ENCODE results near the gene IPCEF1. TPM values are rescaled to one million over a fixed set of nuclear protein-coding genes. Genes with fewer than 3 reads are reported as not detected.
A peak's percentile ranks its signal among the peaks of the same experiment; 100 is the strongest.
"Not testable (repeated sequence)": the region's sequence is repeated elsewhere in the genome, so short reads cannot be mapped to it uniquely, and the experiment has no call there.

The IPCEF1 gene
- polyA plus RNA-seq, 4 donors = 5.5 to 8.4 (median 7.0) TPM

DNA sequence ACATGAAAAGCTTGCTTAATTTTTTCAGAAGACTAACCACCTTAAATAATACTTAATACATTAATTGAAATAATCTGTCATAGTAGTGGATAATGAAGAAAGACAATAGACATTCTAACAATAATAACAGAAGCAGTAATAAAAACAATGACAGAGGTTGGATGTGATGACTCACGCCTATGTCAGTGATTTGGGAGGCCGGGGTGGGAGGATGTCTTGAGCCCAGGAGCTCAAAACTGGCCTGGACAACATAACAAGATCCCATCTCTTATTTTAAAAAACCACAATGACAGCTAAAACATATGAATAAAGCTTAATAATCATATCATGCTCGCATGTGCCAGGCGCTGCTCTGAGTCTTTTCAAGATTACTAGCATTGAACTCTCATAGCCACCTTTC, 105.5 kb downstream of the IPCEF1 start:
- no peak for DNase-seq (ENCODE audit: low read depth in 4 of 4, low spot score in 2 of 4)

DNA sequence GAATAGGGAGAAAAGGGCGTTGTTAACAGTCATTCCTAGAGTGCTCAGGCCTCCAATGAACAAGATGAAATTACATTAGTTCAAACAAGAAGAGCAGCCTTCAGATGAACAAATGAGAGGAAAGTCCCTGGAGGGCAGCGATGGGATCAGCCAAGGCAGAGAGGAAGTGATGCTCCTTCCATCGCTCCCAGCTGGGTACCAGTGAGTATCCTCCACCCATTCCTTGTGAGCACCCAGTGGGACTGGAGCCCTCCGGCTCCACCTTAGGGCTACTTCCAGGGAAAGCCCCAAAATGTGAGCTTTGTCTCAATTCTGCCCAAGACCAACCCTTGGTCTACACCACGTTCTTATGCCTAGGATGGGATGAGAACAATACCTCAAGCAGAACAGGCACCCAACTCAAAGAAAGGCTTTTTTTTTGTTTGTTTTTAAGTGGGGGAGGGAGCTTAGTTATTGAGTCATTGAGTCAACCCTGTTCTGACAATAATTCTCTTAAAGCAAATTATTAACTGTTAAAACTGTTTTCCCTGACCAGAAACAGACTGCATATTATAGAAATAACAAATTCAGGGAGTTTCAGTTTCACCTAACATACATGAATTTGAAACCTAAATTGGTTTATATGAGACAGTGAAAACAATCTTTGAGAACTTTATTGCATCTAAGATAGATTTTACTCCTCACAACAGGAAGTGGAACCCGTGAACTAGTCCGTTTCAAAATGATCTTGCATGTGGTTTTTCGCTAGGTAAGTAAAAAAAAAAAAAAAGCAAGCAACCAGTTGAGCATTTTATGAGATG, 106.9 kb downstream of the IPCEF1 start:
- DNase-seq (ENCODE audit: low read depth in 4 of 4, low spot score in 2 of 4) = no peak

DNA sequence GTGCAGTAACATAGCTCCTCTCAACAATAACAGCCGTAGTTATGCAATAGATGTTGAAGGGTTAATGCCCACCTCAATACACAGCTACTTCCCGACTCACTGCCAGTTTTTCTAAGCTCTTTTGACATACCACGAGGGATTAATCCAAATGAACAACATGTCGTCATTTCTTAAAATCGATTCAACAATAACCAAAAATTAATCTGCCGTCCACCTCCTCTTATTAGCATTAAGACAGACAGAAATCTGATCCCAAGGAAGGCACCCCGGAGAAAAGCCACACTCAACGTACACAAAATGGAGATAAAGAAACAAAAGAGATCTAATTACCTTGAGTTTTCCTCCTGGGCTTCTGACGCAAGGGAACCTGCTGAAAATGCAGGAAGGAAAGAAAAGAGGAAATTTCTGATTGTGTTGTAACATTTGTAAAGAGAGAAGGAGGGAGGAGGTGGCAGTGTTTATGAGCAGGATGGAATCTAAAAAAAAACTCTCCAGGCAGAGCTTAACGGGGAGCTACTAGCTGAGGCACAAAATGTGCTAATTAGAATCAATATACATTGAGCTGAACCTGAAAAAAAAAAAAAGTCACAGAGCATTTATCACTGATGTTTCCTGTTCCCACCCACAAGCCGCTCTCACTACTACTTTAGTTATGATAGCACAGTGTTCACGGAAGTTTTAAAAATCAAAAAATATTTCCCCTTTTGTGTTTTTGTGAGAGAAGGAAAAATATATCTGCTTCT, 109.3 kb downstream of the IPCEF1 start:
- peak in 1 of 4 donors; percentile 39 for DNase-seq (ENCODE audit: low read depth in 4 of 4, low spot score in 2 of 4)

DNA sequence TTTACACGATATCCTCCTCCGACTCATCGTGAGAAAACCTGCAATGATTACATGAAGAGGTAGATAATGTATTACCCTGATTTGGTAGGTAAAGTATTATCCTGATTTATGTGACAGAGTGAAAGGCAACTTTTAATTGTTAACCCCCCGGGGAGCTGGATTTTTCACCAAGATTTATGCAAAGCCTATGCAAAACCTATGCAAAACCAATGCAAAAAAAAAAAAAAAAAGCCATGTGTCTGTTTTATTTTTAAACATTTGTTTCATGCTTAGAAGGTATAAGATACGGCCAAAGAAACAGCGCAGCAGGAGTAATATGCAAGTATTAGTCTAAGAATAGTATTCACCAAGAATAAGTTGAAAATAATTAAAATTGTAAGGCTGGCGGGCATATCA, 109.9 kb downstream of the IPCEF1 start:
- no peak for DNase-seq (ENCODE audit: low read depth in 4 of 4, low spot score in 2 of 4)

DNA sequence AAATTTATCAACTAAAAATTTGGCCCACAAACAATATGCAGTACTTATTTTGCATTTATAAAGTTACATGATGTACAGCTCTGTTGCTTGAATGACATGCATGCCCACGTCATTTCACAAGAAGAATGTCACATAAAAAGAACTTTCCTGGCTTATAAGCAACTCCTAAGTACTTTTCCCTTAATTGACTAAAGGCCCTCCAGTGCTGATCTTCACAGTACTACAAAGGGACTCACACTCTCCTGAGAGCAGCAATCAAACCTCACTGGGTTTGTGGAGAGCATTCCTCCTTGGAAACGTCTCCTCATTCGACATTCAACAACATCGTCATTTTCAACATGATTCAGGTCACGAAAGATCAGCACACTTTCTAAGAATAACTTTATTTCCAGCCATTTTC, 111.1 kb downstream of the IPCEF1 start:
- no peak for DNase-seq (ENCODE audit: low read depth in 4 of 4, low spot score in 2 of 4)

DNA sequence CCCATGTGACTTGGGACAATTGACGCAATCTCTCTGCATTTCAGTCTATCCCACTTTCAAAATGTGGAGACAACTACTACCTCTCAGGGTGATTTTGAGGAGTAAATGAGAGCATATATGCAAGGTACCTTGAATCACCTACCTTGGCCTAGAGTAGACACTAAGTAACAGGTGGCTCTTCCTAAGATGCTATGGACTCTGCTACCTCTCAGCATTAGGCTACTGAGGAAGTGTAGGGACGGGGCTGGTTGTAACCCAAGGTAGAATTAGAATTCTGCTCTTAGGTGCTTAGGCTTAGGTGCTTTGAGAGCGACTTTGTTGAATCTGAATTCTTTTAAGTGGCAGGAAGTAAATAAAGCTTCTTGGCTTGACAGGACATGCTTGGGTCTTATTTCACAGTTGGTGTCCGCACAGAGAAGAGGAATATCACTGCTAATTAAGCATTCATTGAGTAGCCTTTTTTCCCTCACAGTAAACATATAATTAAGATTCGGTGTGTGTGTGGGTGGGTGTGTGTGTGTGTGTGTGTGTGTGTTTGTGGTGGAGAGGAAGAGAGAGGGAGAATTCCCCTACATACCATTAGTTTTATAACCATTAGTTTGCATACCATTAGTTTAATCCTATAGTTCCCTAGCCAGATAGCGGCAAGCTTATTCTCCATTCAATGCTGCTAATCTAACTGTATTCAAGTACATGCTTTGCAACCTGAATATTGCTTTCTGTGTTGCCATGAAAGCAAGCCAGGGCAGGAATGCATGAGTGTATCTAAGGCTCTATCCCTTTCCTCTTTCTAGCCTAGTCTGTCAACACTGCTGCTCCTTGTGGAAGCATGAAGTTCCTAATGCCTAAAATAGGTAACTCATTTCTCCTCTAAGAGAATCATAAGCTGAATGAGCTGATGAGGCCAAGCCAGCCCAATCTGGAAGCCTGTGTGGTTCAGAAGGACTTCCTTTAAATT, 112.5 kb downstream of the IPCEF1 start:
- DNase-seq (ENCODE audit: low read depth in 4 of 4, low spot score in 2 of 4) = no peak

DNA sequence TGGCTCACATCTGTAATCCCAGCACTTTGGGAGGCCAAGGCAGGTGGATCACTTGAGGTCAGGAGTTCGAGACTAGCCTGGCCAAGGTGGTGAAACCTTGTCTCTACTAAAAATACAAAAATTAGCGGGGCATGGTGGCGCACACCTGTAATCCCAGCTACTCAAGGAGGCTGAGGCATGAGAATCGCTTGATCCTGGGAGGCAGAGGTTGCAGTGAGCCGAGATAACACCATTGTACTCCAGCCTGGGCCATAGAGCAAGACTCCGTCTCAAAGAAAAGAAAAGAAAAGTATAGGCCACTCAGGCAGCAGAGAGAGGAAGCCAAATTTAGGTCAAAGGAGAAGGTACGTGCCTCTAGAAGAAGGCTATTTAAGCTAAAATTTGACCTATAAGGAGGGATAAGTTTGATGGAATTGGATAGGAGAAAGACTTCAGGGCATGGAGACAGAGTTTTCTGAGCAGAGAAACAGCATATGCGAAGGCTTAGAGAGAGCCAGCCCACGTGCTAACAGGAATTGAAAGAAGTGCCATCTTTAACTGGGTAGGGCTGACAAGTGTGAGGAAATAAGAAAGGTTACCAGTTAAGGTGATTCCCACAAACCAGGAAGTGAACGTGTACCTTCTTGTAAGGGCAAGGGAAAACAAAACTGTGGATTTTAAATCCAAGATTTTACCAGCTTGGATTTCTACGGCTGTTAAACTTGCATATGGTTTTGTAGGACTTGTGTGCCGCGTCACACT, 113.8 kb downstream of the IPCEF1 start:
- DNase-seq (ENCODE audit: low read depth in 4 of 4, low spot score in 2 of 4) = no peak

DNA sequence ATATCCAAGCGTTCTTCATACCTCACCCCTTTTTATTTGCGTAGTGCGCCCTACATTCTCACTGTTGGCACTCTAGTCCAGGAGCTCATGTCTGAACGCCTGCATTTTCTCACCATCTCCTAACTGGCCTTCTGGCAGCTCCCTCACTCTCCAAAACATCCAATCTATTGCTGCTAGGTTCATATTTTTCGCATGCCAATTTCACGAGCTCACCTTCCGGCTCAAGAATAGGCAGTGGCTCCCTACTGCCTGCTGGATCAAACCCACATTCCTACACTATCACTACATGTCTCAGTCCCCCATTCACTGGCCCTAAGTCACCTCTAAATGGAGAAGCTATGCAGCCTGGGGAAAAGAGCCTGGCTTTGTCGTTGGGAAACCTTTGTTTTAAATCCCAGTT, 115.0 kb downstream of the IPCEF1 start:
- DNase-seq (ENCODE audit: low read depth in 4 of 4, low spot score in 2 of 4) = no peak

DNA sequence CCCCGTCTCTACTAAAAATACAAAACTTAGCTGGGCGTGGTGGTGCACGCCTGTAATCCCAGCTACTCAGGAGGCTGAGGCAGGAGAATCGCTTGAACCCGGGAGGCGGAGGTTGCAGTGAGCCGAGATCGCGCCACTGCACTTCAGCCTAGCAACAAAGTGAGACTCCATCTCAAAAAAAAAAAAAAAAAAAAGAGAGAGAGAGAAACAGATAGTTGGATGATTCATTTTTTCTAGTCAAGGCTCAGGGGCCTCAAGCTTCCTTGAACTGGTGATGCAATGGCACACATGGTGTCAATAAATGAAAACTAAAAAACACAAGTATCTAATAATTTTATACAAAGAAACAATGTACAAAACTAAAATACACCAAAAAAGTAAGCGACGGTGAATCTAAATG, 115.5 kb downstream of the IPCEF1 start:
- not testable (repeated sequence) for DNase-seq (ENCODE audit: low read depth in 4 of 4, low spot score in 2 of 4)

DNA sequence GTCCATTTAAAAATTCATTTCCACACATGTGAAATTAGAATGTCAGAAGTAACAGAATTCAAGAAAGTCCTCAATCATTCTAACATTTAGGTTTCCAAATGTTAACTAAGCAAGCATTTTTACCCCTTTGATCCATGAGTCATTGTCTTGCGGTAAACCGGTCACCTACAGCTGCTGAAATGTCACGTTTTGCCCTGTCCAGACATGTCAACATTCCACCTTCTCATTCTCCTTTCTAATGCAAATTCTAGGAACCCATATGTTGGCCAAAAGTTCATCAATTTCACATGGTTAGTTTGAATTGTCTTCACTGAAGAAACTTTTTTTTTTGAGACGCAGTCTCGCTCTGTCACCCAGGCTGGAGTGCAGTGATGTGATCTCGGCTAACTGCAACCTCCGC, 117.2 kb downstream of the IPCEF1 start:
- DNase-seq (ENCODE audit: low read depth in 4 of 4, low spot score in 2 of 4) = no peak

DNA sequence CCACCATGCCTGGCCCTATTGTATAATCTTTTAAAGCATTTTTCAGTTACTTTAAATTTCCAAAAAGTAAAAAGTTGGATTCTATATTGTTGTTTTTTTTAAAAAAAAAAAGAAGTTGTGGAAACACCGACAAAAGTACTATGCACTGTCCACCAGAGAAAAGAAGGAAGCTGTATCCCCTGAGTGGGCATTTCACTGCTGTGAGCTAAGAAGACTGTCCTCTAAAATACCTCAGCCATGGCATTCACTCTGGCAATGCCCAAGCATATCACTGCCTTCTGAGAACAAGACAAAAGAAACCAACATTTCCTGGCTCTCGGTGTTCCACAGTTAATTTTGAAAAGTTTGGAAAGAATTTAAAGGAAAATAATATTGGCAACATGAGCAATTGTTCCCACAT, 117.8 kb downstream of the IPCEF1 start:
- DNase-seq (ENCODE audit: low read depth in 4 of 4, low spot score in 2 of 4) = no peak

DNA sequence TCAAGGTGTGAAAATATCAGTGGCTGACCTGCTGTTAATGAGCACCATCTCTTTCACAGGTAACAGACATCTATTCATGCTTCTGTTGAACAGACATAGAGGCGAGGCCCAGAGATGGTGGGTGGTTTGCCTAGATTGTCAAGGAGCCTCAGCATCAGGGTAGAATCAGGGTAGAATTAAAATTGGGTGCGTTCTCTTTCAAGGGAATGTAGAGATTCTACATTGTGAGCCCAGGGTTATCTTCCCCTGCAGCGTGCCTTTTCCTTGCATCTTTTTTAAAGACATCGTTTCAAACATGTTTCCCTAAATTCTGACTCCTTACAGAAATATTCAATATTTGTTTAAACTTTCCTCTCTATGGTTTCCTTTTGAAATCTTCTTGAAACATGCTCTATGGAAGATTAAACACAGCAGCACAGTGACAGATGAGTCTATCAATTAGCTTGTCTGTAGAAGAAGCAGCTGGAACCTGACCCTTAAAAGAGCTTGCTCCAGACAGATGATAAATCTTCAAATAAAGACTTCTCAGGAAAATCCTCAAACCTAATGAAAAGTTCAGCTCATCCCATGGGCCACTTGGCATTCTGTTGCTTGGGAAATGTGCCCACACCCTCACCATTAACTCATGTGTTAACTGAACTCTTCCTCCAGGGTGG, 119.8 kb downstream of the IPCEF1 start:
- no peak for DNase-seq (ENCODE audit: low read depth in 4 of 4, low spot score in 2 of 4)

DNA sequence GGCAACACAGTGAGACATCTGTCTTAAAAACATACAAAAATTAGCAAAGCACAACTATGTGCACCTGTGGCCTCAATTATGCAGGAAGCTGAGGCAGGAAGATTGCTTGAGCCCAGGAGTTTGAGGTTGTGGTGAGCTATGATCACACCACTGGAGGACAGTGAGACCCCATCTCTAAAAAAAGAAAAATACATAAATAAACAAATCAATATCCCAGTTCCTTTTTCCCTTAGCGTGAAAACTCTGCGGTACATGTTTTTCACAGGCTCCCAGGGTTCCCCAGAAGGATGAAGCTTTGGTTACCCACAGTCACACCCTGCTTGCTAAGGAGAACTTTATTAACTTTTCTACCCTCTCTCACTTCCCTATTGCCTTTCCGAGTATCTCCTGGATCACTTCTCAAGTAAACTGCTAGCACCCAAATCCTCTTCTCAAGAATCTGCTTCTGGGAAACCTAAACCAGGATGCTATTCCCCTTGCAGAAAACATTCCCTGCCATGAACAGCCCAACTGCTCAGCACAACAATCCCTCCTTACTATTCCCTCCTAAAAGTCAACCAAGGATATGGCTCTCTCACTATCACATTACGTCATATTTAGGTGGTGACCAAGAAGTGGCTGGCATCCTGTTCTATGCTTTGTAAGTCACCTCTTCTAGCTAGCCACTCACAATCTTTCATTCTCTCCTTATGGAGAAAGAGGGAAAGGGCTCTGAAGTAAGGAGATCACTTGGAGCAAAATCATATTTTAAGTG, 122.4 kb downstream of the IPCEF1 start:
- no peak for DNase-seq (ENCODE audit: low read depth in 4 of 4, low spot score in 2 of 4)

DNA sequence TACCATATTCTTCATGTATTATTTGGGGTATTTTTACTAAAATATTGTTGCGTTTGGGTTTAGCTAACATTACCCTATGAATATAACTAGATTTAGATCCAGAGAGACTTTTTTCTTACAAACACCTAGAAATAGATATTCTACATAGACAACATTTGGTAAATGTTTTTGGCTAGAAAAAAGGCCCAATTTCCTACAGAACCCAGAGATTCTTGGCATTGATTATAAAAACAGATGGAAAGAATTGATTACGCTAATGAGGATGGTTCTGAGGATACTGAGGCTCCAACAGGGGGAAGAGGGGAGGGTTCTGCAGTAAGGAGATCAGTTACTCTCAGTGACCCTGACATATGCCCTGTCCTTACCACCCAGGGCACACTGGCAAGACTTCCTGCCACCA, 123.2 kb downstream of the IPCEF1 start:
- DNase-seq (ENCODE audit: low read depth in 4 of 4, low spot score in 2 of 4) = no peak

DNA sequence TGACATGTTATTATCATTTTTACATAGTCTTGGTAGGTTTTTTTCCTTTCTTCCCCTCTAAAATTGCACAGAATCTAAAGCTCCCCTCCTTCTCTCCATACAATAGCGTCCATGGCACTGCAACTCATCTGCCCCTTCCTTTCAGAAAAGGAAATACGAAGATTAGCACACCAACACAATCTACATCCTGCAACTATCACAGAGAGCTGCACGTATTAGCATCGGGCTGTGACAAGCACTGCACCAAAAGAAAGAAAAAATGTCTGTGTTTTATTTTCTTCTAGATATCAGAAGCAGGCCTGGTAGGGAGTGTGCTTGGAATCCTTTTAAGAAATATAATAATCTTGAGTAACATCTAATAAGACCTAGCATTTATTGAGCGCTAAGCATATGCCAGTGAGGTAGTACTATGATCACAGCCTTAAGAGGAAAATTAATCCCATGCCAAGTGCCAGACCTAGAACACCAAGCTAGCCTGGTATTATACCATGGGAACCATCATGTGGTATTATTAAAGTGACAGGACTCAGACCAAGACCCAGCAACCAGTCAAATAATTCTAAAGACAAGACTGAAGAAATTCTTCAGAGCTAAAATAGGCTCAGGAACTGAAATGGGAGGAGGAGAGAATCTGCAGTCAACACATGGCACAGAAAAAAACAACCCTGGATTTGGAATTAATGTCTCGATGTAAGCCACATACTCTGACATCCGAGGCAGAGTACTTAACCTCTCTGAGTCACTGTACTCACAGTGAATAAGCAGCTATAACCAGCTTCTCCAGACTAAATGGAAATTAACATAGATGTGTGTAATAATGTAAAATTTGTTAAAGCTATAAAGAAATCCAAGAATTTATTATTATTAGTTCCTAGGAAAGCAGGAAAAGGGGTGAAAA, 124.3 kb downstream of the IPCEF1 start:
- DNase-seq (ENCODE audit: low read depth in 4 of 4, low spot score in 2 of 4) = no peak

DNA sequence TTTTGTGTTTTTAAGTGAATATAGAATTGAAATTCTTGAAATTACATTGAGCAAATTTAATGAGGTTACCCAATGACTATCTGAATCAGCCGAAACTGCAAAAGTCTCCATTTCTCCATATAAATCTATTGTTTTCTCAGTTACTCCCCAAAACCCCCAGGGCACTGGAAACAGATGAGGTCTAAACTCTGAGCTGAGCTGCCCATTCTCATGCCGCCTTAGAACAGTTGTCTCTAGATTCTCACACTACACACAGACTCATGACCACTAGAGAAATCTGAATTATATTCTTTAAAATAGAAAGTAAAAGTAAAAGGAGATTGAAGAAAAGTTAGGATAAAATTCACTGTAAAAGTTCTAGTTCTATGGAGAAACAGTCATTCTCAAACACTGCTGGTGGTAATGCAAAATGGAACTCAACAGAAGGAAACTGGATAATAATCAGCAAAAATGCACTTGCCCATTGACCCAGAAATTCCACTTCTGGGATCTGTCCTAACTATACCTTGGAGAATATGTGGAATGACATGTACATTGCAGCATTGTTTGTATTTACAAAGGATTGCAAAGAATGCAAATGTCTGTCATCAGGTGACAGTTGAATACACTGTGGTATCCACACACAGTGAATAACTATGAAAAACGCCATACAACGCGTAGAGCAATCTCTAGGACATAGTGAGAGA, 125.5 kb downstream of the IPCEF1 start:
- DNase-seq (ENCODE audit: low read depth in 4 of 4, low spot score in 2 of 4) = no peak

DNA sequence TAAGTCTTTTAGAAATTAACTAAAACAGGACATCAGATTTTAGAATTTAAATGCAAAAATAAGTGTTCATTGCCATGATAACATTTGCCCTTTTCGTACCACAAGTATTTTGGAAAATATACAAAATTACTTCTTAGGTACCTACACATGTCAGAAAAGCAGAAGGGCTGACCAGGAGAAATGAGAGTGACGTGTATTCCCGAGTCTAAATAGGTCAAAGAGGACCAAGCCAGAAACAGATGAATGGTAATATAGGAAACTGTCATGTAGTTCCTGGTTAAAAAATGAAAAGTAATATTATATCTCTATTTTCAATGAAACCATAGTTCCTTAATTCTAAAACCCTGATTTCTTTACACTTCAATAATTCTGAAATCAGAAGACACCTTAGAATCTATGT, 126.2 kb downstream of the IPCEF1 start:
- DNase-seq (ENCODE audit: low read depth in 4 of 4, low spot score in 2 of 4) = no peak

DNA sequence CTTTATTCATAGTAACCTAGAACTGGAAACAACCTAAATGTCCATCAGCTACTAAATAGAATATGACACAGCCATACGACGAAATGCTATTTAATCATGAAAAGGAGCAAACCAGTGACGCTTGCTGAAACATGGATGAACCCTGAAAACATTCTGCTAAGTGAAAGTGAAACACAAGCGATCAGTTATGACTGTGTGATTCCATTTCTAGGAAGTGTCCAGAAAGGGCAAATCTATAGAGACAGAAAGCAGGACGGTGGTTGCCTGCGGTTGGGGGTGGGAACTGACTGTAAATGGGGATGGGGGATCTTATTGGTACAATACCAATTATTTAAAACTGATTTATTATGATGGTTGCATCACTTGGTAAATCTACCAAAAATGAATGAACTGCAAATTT, 126.8 kb downstream of the IPCEF1 start:
- no peak for DNase-seq (ENCODE audit: low read depth in 4 of 4, low spot score in 2 of 4)
